Thymus (tissue), 11 donors: ENCODE results near the gene DGLUCY. TPM values are rescaled to one million over a fixed set of nuclear protein-coding genes. Genes with fewer than 3 reads are reported as not detected.
A peak's percentile ranks its signal among the peaks of the same experiment; 100 is the strongest.

Experiments
- DNase-seq, 9 donors: peaks; one replicate each; pipeline ENCODE4 v3.0.0-alpha.2; 2013; ENCODE audit warnings: low spot score in 9 of 9, low read depth in 6 of 9, missing footprints in 1 of 9
- H3K27ac ChIP-seq, 2 donors: one replicate each; pipeline ENCODE4 v1.5.1; 2013; ENCODE audit warnings: control low read depth in 1 of 2, low read depth in 1 of 2, low read length in 1 of 2, mild to moderate bottlenecking in 1 of 2, moderate library complexity in 1 of 2
- H3K27me3 ChIP-seq, 2 donors: one replicate each; pipeline ENCODE4 v1.5.1; 2013; ENCODE audit warnings: low read length in 1 of 2; ENCODE audit not compliant: control insufficient read depth in 2 of 2, insufficient read depth in 1 of 2
- H3K36me3 ChIP-seq, 2 donors: one replicate each; pipeline ENCODE4 v1.5.1; 2013; ENCODE audit warnings: low read length in 1 of 2, mild to moderate bottlenecking in 1 of 2, moderate library complexity in 1 of 2; ENCODE audit not compliant: control insufficient read depth in 2 of 2, insufficient read depth in 2 of 2
- H3K4me1 ChIP-seq, 2 donors: one replicate each; pipeline ENCODE4 v1.5.1; 2013; ENCODE audit warnings: low read length in 2 of 2; ENCODE audit not compliant: control insufficient read depth in 2 of 2, insufficient read depth in 2 of 2
- H3K4me3 ChIP-seq, 2 donors: one replicate each; pipeline ENCODE4 v1.5.1; 2013; ENCODE audit warnings: low read length in 2 of 2, control low read depth in 1 of 2, mild to moderate bottlenecking in 1 of 2
- H3K9me3 ChIP-seq, 2 donors: one replicate each; pipeline ENCODE4 v1.5.1; 2013; ENCODE audit warnings: low read length in 1 of 2, mild to moderate bottlenecking in 1 of 2; ENCODE audit not compliant: control insufficient read depth in 2 of 2, insufficient read depth in 1 of 2
- WGBS: extraction: QIAGEN DNeasy Blood & Tissue Kit; methylation state at CpG from one replicate; pipeline ENCODE4 v1.1.7; 2013; 5-methylcytosine and 5-hydroxymethylcytosine counted together
- polyA plus RNA-seq: library from polyadenylated mRNA; stranded (reverse); fragments of 200-250 nt; gene quantifications from one replicate; pipeline ENCODE4 v1.2.3, GENCODE V29; 2013
- total RNA-seq: library from RNA; stranded (reverse); fragments of 120-200 nt; gene quantifications from one replicate; pipeline ENCODE4 v1.2.4, GENCODE V29; 2013
- donor health status: healthy.

The DGLUCY gene
- total and polyA plus RNA-seq, 2 donors, result 36.5 to 37.6 TPM

DNA sequence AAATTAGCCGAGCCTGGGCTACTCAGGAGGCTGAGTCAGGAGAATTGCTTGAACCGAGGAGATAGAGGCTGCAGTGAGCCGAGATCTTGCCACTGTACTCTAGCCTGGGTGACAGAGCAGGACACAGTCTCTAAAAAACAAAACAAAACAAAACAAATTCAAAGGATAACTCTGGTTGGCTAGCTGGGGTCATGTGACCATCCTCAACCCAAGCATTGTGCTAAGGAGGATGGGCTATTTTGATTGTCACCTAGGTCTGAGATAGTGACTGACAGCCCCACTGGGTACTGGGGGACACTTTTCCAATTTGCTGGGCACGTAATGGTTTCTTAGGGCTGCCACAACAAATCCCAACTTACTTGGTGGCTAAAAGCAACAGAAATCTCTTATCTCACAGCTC lies 11.9 kb downstream of the DGLUCY start:
- 84% methylated on average over 4 of the region's 4 CpGs for WGBS
- Histone ChIP-seq H3K27ac (no peak overlapping the region), H3K36me3 (peaks cover 16 to 18% of the 10 kb centered on the region in 2 donors), H3K4me1 (no peaks in the 10 kb centered on the region), H3K9me3 (no peaks in the 10 kb centered on the region), H3K4me3 (no peak overlapping the region), H3K27me3 (no peaks in the 10 kb centered on the region)
- no peak for DNase-seq

DNA sequence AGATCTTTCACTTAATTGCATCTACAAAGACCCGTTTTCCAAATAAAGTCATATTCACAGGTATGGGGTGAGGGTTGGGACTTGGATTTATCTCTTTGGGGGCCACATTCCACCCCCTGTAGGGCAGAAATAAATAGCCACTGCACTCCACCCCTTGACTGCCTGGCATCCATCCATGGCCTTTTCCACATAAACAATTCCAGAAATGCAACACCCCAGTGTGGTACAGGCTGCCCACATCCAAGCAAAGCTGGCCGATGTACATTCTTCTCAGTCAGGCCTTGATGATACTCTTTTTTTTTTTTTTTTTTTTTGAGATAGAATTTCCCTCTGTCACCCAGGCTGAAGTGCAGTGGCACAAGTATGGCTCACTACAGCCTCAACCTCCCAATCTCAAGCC lies 12.9 kb downstream of the DGLUCY start:
- DNase-seq, result no peak
- no peaks in the 10 kb centered on the region for H3K9me3 ChIP-seq
- H3K4me1 ChIP-seq, result no peaks in the 10 kb centered on the region
- no peak overlapping the region for H3K27ac ChIP-seq
- no peak overlapping the region for H3K4me3 ChIP-seq
- peaks cover 16 to 20% of the 10 kb centered on the region in 2 donors for H3K36me3 ChIP-seq
- WGBS, result 100% methylated on average over 2 of the region's 2 CpGs
- no peaks in the 10 kb centered on the region for H3K27me3 ChIP-seq

- 93% methylated on average over 8 of the region's 8 CpGs for WGBS
Observed at GRCh38 chr14:91127401-91127801, 13.5 kb downstream of the DGLUCY start.

GRCh38 chr14:91127924-91128323 lies 14.1 kb downstream of the DGLUCY start:
- no peak for DNase-seq
- 98% methylated on average over 4 of the region's 4 CpGs for WGBS
- H3K4me1 ChIP-seq, result no peaks in the 10 kb centered on the region
- H3K9me3 ChIP-seq, result no peaks in the 10 kb centered on the region
- H3K4me3 ChIP-seq, result no peak overlapping the region
- H3K27ac ChIP-seq, result no peak overlapping the region
- no peaks in the 10 kb centered on the region for H3K27me3 ChIP-seq
- peaks cover 20% of the 10 kb centered on the region in 2 donors for H3K36me3 ChIP-seq

More at GRCh38 chr14:91127401-91127801, 13.5 kb downstream of the DGLUCY start:
- DNase-seq, result no peak
- Histone ChIP-seq H3K36me3 (peaks cover 16 to 20% of the 10 kb centered on the region in 2 donors), H3K27ac (peak overlapping the region in 1 of 2 donors; percentile 42), H3K9me3 (no peaks in the 10 kb centered on the region), H3K4me3 (no peak overlapping the region), H3K4me1 (no peaks in the 10 kb centered on the region), H3K27me3 (no peaks in the 10 kb centered on the region)

- DNase-seq, result no peak
- H3K4me3 ChIP-seq, result no peak overlapping the region
- H3K9me3 ChIP-seq, result no peaks in the 10 kb centered on the region
- WGBS, result 93% methylated on average over 4 of the region's 4 CpGs
- H3K4me1 ChIP-seq, result no peaks in the 10 kb centered on the region
- peaks cover 17 to 20% of the 10 kb centered on the region in 2 donors for H3K36me3 ChIP-seq
- no peaks in the 10 kb centered on the region for H3K27me3 ChIP-seq
- H3K27ac ChIP-seq, result peak overlapping the region in 1 of 2 donors; percentile 47
Observed at GRCh38 chr14:91128699-91129098, 14.8 kb downstream of the DGLUCY start.

DNA sequence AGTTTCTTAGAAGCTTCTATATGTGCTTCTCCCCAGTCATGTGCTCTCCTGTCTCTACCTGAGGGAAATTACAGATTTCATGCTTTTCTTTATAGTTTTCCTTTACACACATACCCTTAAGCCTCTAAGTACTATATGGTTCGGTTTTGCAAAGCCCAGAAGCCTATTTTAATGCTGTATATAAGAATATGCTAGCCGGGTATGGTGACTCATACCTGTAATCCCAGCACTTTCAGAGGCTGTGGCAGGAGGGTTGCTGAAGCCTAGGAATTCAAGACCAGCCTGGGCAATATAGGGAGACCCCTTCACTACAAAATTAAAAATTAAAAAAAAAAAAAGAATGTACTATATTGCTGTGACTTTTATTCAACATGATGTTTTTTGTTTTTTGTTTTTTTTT lies 15.4 kb downstream of the DGLUCY start:
- peaks cover 17 to 20% of the 10 kb centered on the region in 2 donors for H3K36me3 ChIP-seq
- H3K9me3 ChIP-seq, result no peaks in the 10 kb centered on the region
- 95% methylated on average over 2 of the region's 2 CpGs for WGBS
- H3K27me3 ChIP-seq, result no peaks in the 10 kb centered on the region
- no peak overlapping the region for H3K27ac ChIP-seq
- H3K4me1 ChIP-seq, result no peaks in the 10 kb centered on the region
- no peak for DNase-seq
- no peak overlapping the region for H3K4me3 ChIP-seq

- H3K36me3 ChIP-seq, result peaks cover 2 to 12% of the 10 kb centered on the region in 2 donors
Observed at GRCh38 chr14:91135039-91135438, 21.2 kb downstream of the DGLUCY start.

DNA sequence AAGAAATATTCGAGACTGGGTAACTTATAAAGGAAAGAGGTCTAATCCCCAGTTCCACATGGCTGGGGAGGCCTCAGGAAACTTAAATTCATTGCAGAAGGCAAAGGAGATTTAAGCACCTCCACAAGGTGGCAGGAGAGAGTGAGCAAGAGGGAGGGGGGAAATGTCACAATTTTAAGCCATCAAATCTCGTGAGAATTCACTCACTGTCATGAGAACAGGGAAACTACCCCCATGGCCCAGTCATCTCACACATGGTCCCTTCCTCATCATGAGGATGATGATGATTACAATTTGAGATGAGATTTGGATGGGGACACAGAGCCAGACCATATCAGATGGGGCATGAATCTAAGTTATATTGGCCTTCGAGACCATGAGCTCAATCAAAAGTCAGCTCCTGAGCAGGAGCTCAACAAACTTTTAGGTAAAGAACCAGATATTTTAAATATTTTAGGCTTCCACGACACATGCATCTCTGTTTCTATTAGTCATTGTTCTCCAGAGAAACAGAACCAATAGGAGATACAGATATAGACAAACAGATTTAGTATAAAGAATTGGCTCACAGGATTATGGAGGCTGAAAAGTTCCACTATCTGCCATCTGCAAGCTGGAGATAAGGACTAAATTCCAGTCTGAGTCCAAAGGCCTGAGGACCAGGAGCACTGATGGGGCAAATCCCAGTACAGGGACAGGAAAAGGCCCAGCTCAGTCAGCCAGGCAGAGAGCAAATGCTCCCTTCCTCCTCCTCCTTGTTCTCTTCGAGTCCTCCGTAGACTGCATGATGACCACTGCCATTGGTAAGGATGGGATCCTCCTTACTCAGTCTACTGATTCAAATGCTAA lies 24.9 kb downstream of the DGLUCY start:
- H3K36me3 ChIP-seq, result peaks cover 3 to 11% of the 10 kb centered on the region in 2 donors
- DNase-seq, result peak in 4 of 9 donors; percentile 21 to 57 (median 29)

More at GRCh38 chr14:91135039-91135438, 21.2 kb downstream of the DGLUCY start:
- no peak overlapping the region for H3K27ac ChIP-seq
- H3K4me1 ChIP-seq, result no peaks in the 10 kb centered on the region
- H3K27me3 ChIP-seq, result no peaks in the 10 kb centered on the region
- no peak overlapping the region for H3K4me3 ChIP-seq
- 98% methylated on average over 7 of the region's 7 CpGs for WGBS
- DNase-seq, result no peak
- no peaks in the 10 kb centered on the region for H3K9me3 ChIP-seq

DNA sequence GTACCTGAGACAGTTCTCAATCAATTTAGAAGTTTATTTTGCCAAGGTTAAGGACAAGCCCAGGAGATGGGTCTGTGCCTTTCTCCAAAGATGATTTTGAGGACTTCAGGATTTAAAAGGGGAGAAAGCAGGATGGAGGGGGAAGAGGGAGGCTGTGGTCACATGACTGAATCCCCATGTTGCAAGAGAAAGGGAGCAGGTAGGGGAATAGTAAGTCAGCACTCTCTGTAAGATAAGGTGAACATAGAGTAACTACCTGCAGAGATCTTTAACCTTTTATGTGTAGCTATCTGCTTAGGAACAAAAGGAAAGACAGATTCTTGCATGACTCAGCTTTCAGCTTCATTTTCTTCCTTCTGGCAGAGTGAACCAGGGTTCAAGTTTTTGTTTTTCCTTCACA lies 25.9 kb downstream of the DGLUCY start:
- H3K27ac ChIP-seq, result no peak overlapping the region
- H3K4me1 ChIP-seq, result peaks cover 3 to 17% of the 10 kb centered on the region in 2 donors
- H3K4me3 ChIP-seq, result no peak overlapping the region
- peaks cover 3 to 13% of the 10 kb centered on the region in 2 donors for H3K36me3 ChIP-seq
- no peaks in the 10 kb centered on the region for H3K27me3 ChIP-seq
- no peak for DNase-seq
- H3K9me3 ChIP-seq, result no peaks in the 10 kb centered on the region

More for the DNA sequence above, 24.9 kb downstream of the DGLUCY start:
- WGBS, result 95% methylated on average over 6 of the region's 6 CpGs
- peaks cover 3 to 8% of the 10 kb centered on the region in 2 donors for H3K4me1 ChIP-seq
- no peaks in the 10 kb centered on the region for H3K27me3 ChIP-seq
- H3K9me3 ChIP-seq, result no peaks in the 10 kb centered on the region
- H3K4me3 ChIP-seq, result no peak overlapping the region
- H3K27ac ChIP-seq, result no peak overlapping the region
